H1 (cell line): Measurements from ENCODE around the gene CNGB1. TPM values are rescaled to one million over a fixed set of nuclear protein-coding genes. Genes with fewer than 3 reads are reported as not detected.

ENCODE experiments used
- CTCF ChIA-PET: fragments of 300-600 bp; sonication (Branson Sonifier 250); formaldehyde crosslinking; loops from one replicate; lab custom pipeline; 2021; ENCODE audit not compliant: partially characterized antibody; lab: Charles Lee
- POLR2A ChIA-PET: fragments of 300-600 bp; sonication (Branson Sonifier 250); formaldehyde crosslinking; loops from one replicate; lab custom pipeline; 2021; ENCODE audit warnings: inconsistent platforms; ENCODE audit not compliant: partially characterized antibody; lab: Charles Lee
- DNase-seq, 2 experiments: peaks; one replicate each; pipeline versions ENCODE4 v3.0.0 to v3.0.0-alpha.2; 2010 to 2022; ENCODE audit warnings: low spot score in 2 of 2, low read depth in 1 of 2, mixed read lengths in 1 of 2
- FAIRE-seq: peaks from 2 replicates; lab custom pipeline; 2011; peaks lifted over from hg19 to GRCh38; lab: Jason Lieb, UNC
- H2AFZ ChIP-seq: 2 replicates; pipeline ENCODE4 v1.8.1; 2012; ENCODE audit warnings: low read length, inconsistent platforms
- H2AK5ac ChIP-seq: 2 replicates; pipeline ENCODE4 v1.6.1; 2013; ENCODE audit warnings: low read depth, low read length
- H2BK120ac ChIP-seq: replicated peaks from 2 replicates; pipeline ENCODE3; 2013; ENCODE audit warnings: low read depth, low read length, inconsistent platforms
- H2BK12ac ChIP-seq: 2 replicates; pipeline ENCODE4 v1.6.1; 2013; ENCODE audit warnings: low read depth, low read length
- H2BK15ac ChIP-seq: 2 replicates; pipeline ENCODE4 v1.6.1; 2013; ENCODE audit warnings: low read length
- H2BK20ac ChIP-seq: 2 replicates; pipeline ENCODE4 v1.6.1; 2013; ENCODE audit warnings: low read length
- H2BK5ac ChIP-seq: 2 replicates; pipeline ENCODE4 v1.6.1; 2013; ENCODE audit warnings: low read depth, low read length
- H3K14ac ChIP-seq: 2 replicates; pipeline ENCODE4 v1.6.1; 2013; ENCODE audit warnings: inconsistent platforms; ENCODE audit not compliant: insufficient read length
- H3K18ac ChIP-seq: 2 replicates; pipeline ENCODE4 v1.6.1; 2013; ENCODE audit warnings: low read length; ENCODE audit errors: extremely low read depth
- H3K23ac ChIP-seq: 2 replicates; pipeline ENCODE4 v1.6.1; 2013; ENCODE audit warnings: inconsistent platforms; ENCODE audit not compliant: insufficient read length
- H3K23me2 ChIP-seq: 2 replicates; pipeline ENCODE4 v1.6.1; 2013; ENCODE audit warnings: low read depth, low read length
- H3K27ac ChIP-seq: 2 replicates; pipeline ENCODE4 v1.6.1; 2011; ENCODE audit warnings: low read depth, low read length, inconsistent platforms
- H3K27me3 ChIP-seq, 4 experiments: replicated peaks in 1 of 4; 1 replicate in 1 of 4; 2 replicates in 3 of 4; pipeline versions ENCODE4 v1.6.1 to v1.8.1; 2011 to 2013; ENCODE audit warnings: low read length in 3 of 4, mild to moderate bottlenecking in 3 of 4, inconsistent platforms in 2 of 4, mixed read lengths in 2 of 4, moderate library complexity in 1 of 4; ENCODE audit not compliant: control insufficient read depth in 3 of 4, insufficient read depth in 3 of 4; ENCODE audit errors: extremely low read depth in 1 of 4
- H3K36me3 ChIP-seq, 4 experiments: 2 replicates each; pipeline versions ENCODE4 v1.6.1 to v1.8.1; 2011 to 2013; ENCODE audit warnings: mild to moderate bottlenecking in 4 of 4, low read length in 3 of 4, moderate library complexity in 2 of 4, control low read depth in 1 of 4, inconsistent platforms in 1 of 4; ENCODE audit not compliant: insufficient read depth in 4 of 4, control insufficient read depth in 2 of 4
- H3K4ac ChIP-seq: replicated peaks from 2 replicates; pipeline ENCODE3; 2013; ENCODE audit warnings: low read length, low read depth, mixed read lengths, inconsistent platforms; ENCODE audit not compliant: insufficient read length
- H3K4me1 ChIP-seq, 4 experiments: replicated peaks in 1 of 4; 1 replicate in 1 of 4; 2 replicates in 3 of 4; pipeline versions ENCODE4 v1.6.1 to v1.8.1; 2011 to 2013; ENCODE audit warnings: low read length in 3 of 4, inconsistent platforms in 2 of 4, mixed read lengths in 1 of 4; ENCODE audit not compliant: insufficient read depth in 4 of 4, control insufficient read depth in 3 of 4
- H3K4me2 ChIP-seq, 2 experiments: 2 replicates each; pipeline versions ENCODE4 v1.6.1 to v1.8.1; 2011 to 2013; ENCODE audit warnings: low read depth in 2 of 2, low read length in 2 of 2, control low read depth in 1 of 2, inconsistent platforms in 1 of 2, mild to moderate bottlenecking in 1 of 2; ENCODE audit not compliant: insufficient read depth in 1 of 2
- H3K4me3 ChIP-seq, 4 experiments: fragments of 200-600, 300-600 bp in 1 of 4; sonication (generic), shearing (Covaris generic), sonication (Bioruptor Twin) in 1 of 4; 2 replicates each; pipeline versions ENCODE4 v1.5.1 to v1.8.1; 2011 to 2016; ENCODE audit warnings: low read length in 4 of 4, low read depth in 3 of 4, control low read depth in 2 of 4, inconsistent platforms in 2 of 4, mild to moderate bottlenecking in 2 of 4, mixed read lengths in 1 of 4, moderate library complexity in 1 of 4; ENCODE audit not compliant: insufficient read depth in 2 of 4; ENCODE audit errors: extremely low read depth in 1 of 4
- H3K56ac ChIP-seq: replicated peaks from 2 replicates; pipeline ENCODE3; 2013; ENCODE audit warnings: low read depth, mild to moderate bottlenecking, mixed read lengths, low read length, inconsistent platforms; ENCODE audit not compliant: insufficient read length
- H3K79me1 ChIP-seq: 2 replicates; pipeline ENCODE4 v1.6.1; 2013; ENCODE audit warnings: low read depth, low read length, control low read depth
- H3K79me2 ChIP-seq, 2 experiments: 2 replicates each; pipeline versions ENCODE4 v1.6.1 to v1.8.1; 2012 to 2013; ENCODE audit warnings: low read length in 2 of 2, mild to moderate bottlenecking in 2 of 2, inconsistent platforms in 1 of 2; ENCODE audit not compliant: insufficient read depth in 2 of 2, control insufficient read depth in 1 of 2
- H3K9ac ChIP-seq, 4 experiments: replicated peaks in 1 of 4; 1 replicate in 1 of 4; 2 replicates in 3 of 4; pipeline versions ENCODE4 v1.6.1 to v1.8.1; 2011 to 2013; ENCODE audit warnings: low read depth in 3 of 4, low read length in 3 of 4, control low read depth in 2 of 4, mild to moderate bottlenecking in 2 of 4, moderate library complexity in 2 of 4, inconsistent platforms in 1 of 4; ENCODE audit errors: extremely low read depth in 1 of 4
- H3K9me3 ChIP-seq, 2 experiments: 2 replicates each; pipeline versions ENCODE4 v1.6.1 to v1.8.1; 2012 to 2013; ENCODE audit warnings: mild to moderate bottlenecking in 2 of 2, moderate library complexity in 2 of 2, control low read depth in 1 of 2, inconsistent platforms in 1 of 2, low read depth in 1 of 2, low read length in 1 of 2, mixed read lengths in 1 of 2; ENCODE audit not compliant: insufficient read depth in 2 of 2
- H4K20me1 ChIP-seq, 2 experiments: replicated peaks in 1 of 2; 2 replicates each; pipeline versions ENCODE3 to v1.8.1; 2011 to 2013; ENCODE audit warnings: inconsistent platforms in 2 of 2, low read length in 2 of 2, mild to moderate bottlenecking in 1 of 2; ENCODE audit not compliant: insufficient read depth in 2 of 2, control insufficient read depth in 1 of 2
- H4K5ac ChIP-seq: 2 replicates; pipeline ENCODE4 v1.6.1; 2013; ENCODE audit warnings: low read length, low read depth, mixed read lengths, inconsistent platforms; ENCODE audit not compliant: insufficient read length
- H4K8ac ChIP-seq: 2 replicates; pipeline ENCODE4 v1.8.0; 2013; ENCODE audit warnings: mild to moderate bottlenecking, moderate library complexity, low read length, inconsistent platforms; ENCODE audit not compliant: insufficient read depth; ENCODE audit errors: extremely low read depth
- H4K91ac ChIP-seq: replicated peaks from 2 replicates; pipeline ENCODE3; 2013; ENCODE audit warnings: low read length, mixed read lengths, inconsistent platforms; ENCODE audit not compliant: insufficient read length
- ATF3 ChIP-seq: IDR thresholded peaks from 2 replicates; pipeline ENCODE4 v1.6.1; 2011; ENCODE audit warnings: low read depth, mild to moderate bottlenecking, low read length; ENCODE audit not compliant: insufficient read depth
- BCL11A ChIP-seq, 2 experiments: IDR thresholded peaks; one replicate each; pipeline ENCODE4 v1.6.1; 2011; ENCODE audit warnings: low read depth in 2 of 2, low read length in 2 of 2, mild to moderate bottlenecking in 2 of 2
- BRCA1 ChIP-seq: IDR thresholded peaks from 2 replicates; pipeline ENCODE4 v1.6.1; 2012; ENCODE audit warnings: low read depth, low read length, improper control_type of control experiment
- CEBPB ChIP-seq: IDR thresholded peaks from 2 replicates; pipeline ENCODE4 v1.6.1; 2012; ENCODE audit warnings: low read depth, low read length
- CHD2 ChIP-seq: IDR thresholded peaks from 2 replicates; pipeline ENCODE4 v1.6.1; 2012; ENCODE audit warnings: low read length, improper control_type of control experiment
- GABPA ChIP-seq: IDR thresholded peaks from 2 replicates; pipeline ENCODE4 v1.6.1; 2011; ENCODE audit warnings: mild to moderate bottlenecking, low read length, moderate library complexity, borderline replicate concordance; ENCODE audit not compliant: insufficient read depth
- JUN ChIP-seq: IDR thresholded peaks from 2 replicates; pipeline ENCODE4 v1.6.1; 2011; ENCODE audit warnings: low read depth, mild to moderate bottlenecking, improper control_type of control experiment, low read length
- NRF1 ChIP-seq: IDR thresholded peaks from 2 replicates; pipeline ENCODE4 v1.6.1; 2011; ENCODE audit warnings: mild to moderate bottlenecking, low read depth, low read length, improper control_type of control experiment
- POLR2A ChIP-seq, 2 experiments: IDR thresholded peaks; 1 replicate in 1 of 2; 2 replicates in 1 of 2; pipeline ENCODE4 v1.6.1; 2011; ENCODE audit warnings: low read depth in 2 of 2, low read length in 2 of 2, mild to moderate bottlenecking in 2 of 2; ENCODE audit errors: control extremely low read depth in 1 of 2
- POLR2AphosphoS5 ChIP-seq: IDR thresholded peaks from 2 replicates; pipeline ENCODE4 v1.6.1; 2011; ENCODE audit warnings: low read depth, low read length
- RFX5 ChIP-seq: IDR thresholded peaks from 2 replicates; pipeline ENCODE4 v1.6.1; 2011; ENCODE audit warnings: low read depth, low read length, improper control_type of control experiment, borderline replicate concordance
- RXRA ChIP-seq: IDR thresholded peaks from 2 replicates; pipeline ENCODE4 v1.6.1; 2011; ENCODE audit warnings: low read depth, mild to moderate bottlenecking, low read length, moderate library complexity; ENCODE audit not compliant: insufficient read depth
- SUZ12 ChIP-seq: fragments of 200-600 bp; sonication (generic); IDR thresholded peaks from 2 replicates; pipeline ENCODE4 v1.6.1; 2012; ENCODE audit warnings: mild to moderate bottlenecking, inconsistent platforms, low read length, moderate library complexity, mixed read lengths
- TAF1 ChIP-seq: IDR thresholded peaks from 2 replicates; pipeline ENCODE4 v1.6.1; 2011; ENCODE audit warnings: mild to moderate bottlenecking, low read depth, low read length
- TAF7 ChIP-seq: optimal IDR thresholded peaks from 2 replicates; pipeline ENCODE3; 2011; ENCODE audit warnings: low read depth, mild to moderate bottlenecking, inconsistent platforms, low read length, moderate library complexity, borderline replicate concordance
- YY1 ChIP-seq: IDR thresholded peaks from 2 replicates; pipeline ENCODE4 v1.6.1; 2011; ENCODE audit warnings: low read depth, mild to moderate bottlenecking, low read length
- WGBS, 2 experiments: shearing (Covaris generic) in 1 of 2; methylation state at CpG; one replicate each; pipeline versions ENCODE4 v1.1.6 to v1.1.7; 2013 to 2015; ENCODE audit warnings: low lambda C conversion rate in 2 of 2, mixed read lengths in 2 of 2, inconsistent platforms in 1 of 2, low coverage in 1 of 2, missing lambda C conversion rate in 1 of 2; ENCODE audit not compliant: insufficient replicate concordance in 2 of 2, insufficient coverage in 1 of 2, insufficient read length in 1 of 2; ENCODE audit errors: extremely low coverage in 1 of 2, missing lambda C conversion rate in 1 of 2; 5-methylcytosine and 5-hydroxymethylcytosine counted together
- polyA plus RNA-seq, 7 experiments: library from polyadenylated mRNA; depleted of rRNA in 3 of 7; stranded (reverse) in 5 of 7; unstranded in 2 of 7; fragments of >200 nt in 5 of 7; fragments of 200-250 nt in 2 of 7; gene quantifications; 1 replicate in 5 of 7; 2 replicates in 1 of 7; 4 replicates in 1 of 7; pipeline versions ENCODE4 v1.2.1 to v1.2.3, GENCODE V29; 2011 to 2013; ENCODE audit warnings: missing spikeins in 2 of 7, mixed read lengths in 2 of 7
- total RNA-seq: library from RNA; stranded (reverse); fragmentation: NEBNext Ultra II Directional; extraction: Animal tissue kit (Norgen Biotek cat#: 25700); gene quantifications from 2 replicates; pipeline ENCODE4 v1.2.1, GENCODE V29; 2021

CNGB1 gene
- total and polyA plus RNA-seq, 2 of the 8 experiments (the other 6 are each of a cell fraction or from before 2014, with no cell fraction given) = not detected

GRCh38 chr16:57959804-57960203, 11.1 kb downstream of the CNGB1 start:
- Histone ChIP-seq H3K27ac (no peak overlapping the region), H4K91ac (no peak overlapping the region), H3K14ac (no peak overlapping the region), H2AFZ (no peak overlapping the region), H4K8ac (no peak overlapping the region), H2AK5ac (no peak overlapping the region), H3K4ac (no peak overlapping the region), H2BK12ac (no peak overlapping the region), H2BK20ac (0 out of 2 replicates have a peak overlapping the region, but pooled peaks have one; percentile 61), H2BK5ac (no peak overlapping the region), H3K27me3 (no peaks in the 10 kb centered on the region), H2BK15ac (no peak overlapping the region), H3K9me3 (no peaks in the 10 kb centered on the region), H4K20me1 (no peaks in the 10 kb centered on the region), H3K18ac (no peak overlapping the region), H3K79me2 (no peaks in the 10 kb centered on the region), H3K23me2 (no peaks in the 10 kb centered on the region), H3K36me3 (no peaks in the 10 kb centered on the region), H3K56ac (no peak overlapping the region), H3K4me2 (no peak overlapping the region), H3K79me1 (no peaks in the 10 kb centered on the region), H3K23ac (no peak overlapping the region), H4K5ac (no peak overlapping the region), H3K4me3 (no peak overlapping the region), H3K4me1 (peaks cover 0 to 10% (median 5%) of the 10 kb centered on the region in 4 experiments; a peak in 6 of 7 replicates), H3K9ac (no peak overlapping the region), H2BK120ac (no peak overlapping the region)
- no peak for FAIRE-seq
- 93% methylated on average over 11 of the region's 11 CpGs; no CpG with 5 or more reads in 1 of the 2 experiments for WGBS, 2 experiments
- no peak for DNase-seq
- POLR2A ChIA-PET = no interaction called here
- CTCF ChIA-PET = interaction anchor here (0.6 to 5.6 kb wide), 6 partner anchors 10 to 350 kb away, joined by 3 to 40 read pairs (median 4); a partner anchor contains a TSS
- TF ChIP-seq CHD2 (no peak), CEBPB (no peak), RFX5 (no peak), GABPA (no peak), POLR2AphosphoS5 (no peak), ATF3 (no peak), TAF1 (no peak), NRF1 (no peak), YY1 (no peak), SUZ12 (no peak), BRCA1 (no peak), JUN (no peak), BCL11A (IDR thresholded peaks at IDR 0.05; ENCODE audit: low read depth in 2 of 2, low read length in 2 of 2) (no peak), RXRA (no peak), TAF7 (no peak), POLR2A (IDR thresholded peaks at IDR 0.05; ENCODE audit: control extremely low read depth in 1 of 2, low read depth in 2 of 2, low read length in 2 of 2) (no peak)
